GM23248 (cell line): Measurements from ENCODE around the gene FOXE3. TPM values are rescaled to one million over a fixed set of nuclear protein-coding genes. Genes with fewer than 3 reads are reported as not detected.

ENCODE experiments used
- DNase-seq: peaks from one replicate; pipeline ENCODE4 v3.0.0-alpha.2; 2015
- H2AFZ ChIP-seq: fragments of 200-600 bp; sonication (generic); 2 replicates; pipeline ENCODE4 v1.6.1; 2016; ENCODE audit warnings: antibody characterized with exemption
- H3F3A ChIP-seq: fragments of 200-600 bp; sonication (generic); 2 replicates; pipeline ENCODE4 v1.6.1; 2016; ENCODE audit warnings: mild to moderate bottlenecking, antibody characterized with exemption, mixed run types; ENCODE audit not compliant: insufficient read depth
- H3K27ac ChIP-seq: fragments of 200-600 bp; sonication (generic); 2 replicates; pipeline ENCODE4 v1.5.1; 2016; ENCODE audit warnings: mild to moderate bottlenecking
- H3K27me3 ChIP-seq: fragments of 200-600 bp; sonication (generic); replicated peaks from 2 replicates; pipeline ENCODE4 v1.6.1; 2016; ENCODE audit warnings: mild to moderate bottlenecking; ENCODE audit not compliant: insufficient read depth
- H3K36me3 ChIP-seq: fragments of 200-600 bp; sonication (generic); 2 replicates; pipeline ENCODE4 v1.6.1; 2016; ENCODE audit warnings: low read depth, mild to moderate bottlenecking
- H3K4me1 ChIP-seq: fragments of 200-600 bp; sonication (generic); 2 replicates; pipeline ENCODE4 v1.6.1; 2016; ENCODE audit warnings: mild to moderate bottlenecking; ENCODE audit not compliant: insufficient read depth
- H3K4me2 ChIP-seq: fragments of 200-600 bp; sonication (generic); one replicate; pipeline ENCODE4 v1.6.1; 2016; ENCODE audit warnings: mild to moderate bottlenecking; ENCODE audit not compliant: unreplicated experiment
- H3K4me3 ChIP-seq: fragments of 200-600 bp; sonication (generic); 2 replicates; pipeline ENCODE4 v1.5.1; 2016; ENCODE audit warnings: mild to moderate bottlenecking
- H3K79me2 ChIP-seq: fragments of 200-600 bp; sonication (generic); 2 replicates; pipeline ENCODE4 v1.6.1; 2016; ENCODE audit warnings: mild to moderate bottlenecking; ENCODE audit not compliant: insufficient read depth
- H3K9ac ChIP-seq: fragments of 200-600 bp; sonication (generic); 2 replicates; pipeline ENCODE4 v1.6.1; 2016; ENCODE audit warnings: mild to moderate bottlenecking
- H3K9me2 ChIP-seq: fragments of 200-600 bp; sonication (generic); 2 replicates; pipeline ENCODE4 v1.6.1; 2016; ENCODE audit warnings: mixed run types, mild to moderate bottlenecking, moderate library complexity; ENCODE audit not compliant: insufficient read depth
- H3K9me3 ChIP-seq: fragments of 200-600 bp; sonication (generic); one replicate; pipeline ENCODE4 v1.6.1; 2017; ENCODE audit warnings: low read depth
- H4K20me1 ChIP-seq: fragments of 200-600 bp; sonication (generic); 2 replicates; pipeline ENCODE4 v1.6.0; 2016; ENCODE audit not compliant: insufficient read depth
- EZH2 ChIP-seq: fragments of 200-600 bp; sonication (generic); IDR thresholded peaks from 2 replicates; pipeline ENCODE4 v1.6.1; 2018; ENCODE audit warnings: antibody characterized with exemption, mild to moderate bottlenecking; ENCODE audit not compliant: insufficient read depth, poor library complexity, severe bottlenecking
- EZH2phosphoT487 ChIP-seq: fragments of 200-600 bp; sonication (generic); IDR thresholded peaks from 2 replicates; pipeline ENCODE4 v1.6.1; 2018; ENCODE audit warnings: antibody characterized with exemption, moderate library complexity, mild to moderate bottlenecking, low read depth; ENCODE audit not compliant: insufficient read depth
- WGBS, 2 experiments: methylation state at CpG; one replicate each; pipeline ENCODE4 v1.1.6; 2015 to 2017; ENCODE audit warnings: low lambda C conversion rate in 2 of 2, low coverage in 1 of 2; ENCODE audit errors: missing lambda C conversion rate in 2 of 2; 5-methylcytosine and 5-hydroxymethylcytosine counted together
- in situ Hi-C: fragments of 300-500 bp; cut with MboI; formaldehyde crosslinking; loops from 2 replicates; pipeline ENCODE4 v1.15.0; 2020
- polyA plus RNA-seq: library from polyadenylated mRNA; unstranded; fragments of >200 nt; fragmentation: Nextera tagmentation; extraction: Ambion mirVana; gene quantifications from 2 replicates; pipeline ENCODE4 v1.2.1, GENCODE V29; 2016
- total RNA-seq: library from RNA; depleted of rRNA; stranded (reverse); fragments of >200 nt; shearing (Covaris generic); gene quantifications from 2 replicates; pipeline ENCODE4 v1.2.3, GENCODE V29; 2014; rRNA removed

FOXE3 gene
- total and polyA plus RNA-seq, 2 experiments from 2014 or later: not detected

- 35 to 42% methylated on average over 11 of the region's 11 CpGs for WGBS, 2 experiments
- no peaks in the 10 kb centered on the region for H3K4me1 ChIP-seq
- H3K4me2 ChIP-seq: no peak overlapping the region
- no peak overlapping the region for H3K27ac ChIP-seq
- DNase-seq: no peak
- no peak overlapping the region for H2AFZ ChIP-seq
- H3K79me2 ChIP-seq: no peaks in the 10 kb centered on the region
- H3K27me3 ChIP-seq: peaks cover 31% of the 10 kb centered on the region
- H4K20me1 ChIP-seq: no peaks in the 10 kb centered on the region
- in situ Hi-C loops: no loop called here
- H3K9me3 ChIP-seq: no peaks in the 10 kb centered on the region
- no peak overlapping the region for H3K4me3 ChIP-seq
- H3K9ac ChIP-seq: no peak overlapping the region
- H3F3A ChIP-seq: no peaks in the 10 kb centered on the region
- H3K36me3 ChIP-seq: no peaks in the 10 kb centered on the region
- no peak for TF ChIP-seq EZH2phosphoT487
- no peak for TF ChIP-seq EZH2
- H3K9me2 ChIP-seq: no peaks in the 10 kb centered on the region
Measured at GRCh38 chr1:47459253-47459788, 43.2 kb downstream of the FOXE3 start.

- DNase-seq: no peak
- Histone ChIP-seq H2AFZ (no peak overlapping the region), H3K79me2 (no peaks in the 10 kb centered on the region), H3K27me3 (peaks cover 31% of the 10 kb centered on the region), H4K20me1 (no peaks in the 10 kb centered on the region), H3K9ac (no peak overlapping the region), H3K4me2 (no peak overlapping the region), H3K27ac (no peak overlapping the region), H3F3A (no peaks in the 10 kb centered on the region), H3K4me1 (no peaks in the 10 kb centered on the region), H3K9me2 (no peaks in the 10 kb centered on the region), H3K9me3 (no peaks in the 10 kb centered on the region), H3K36me3 (no peaks in the 10 kb centered on the region), H3K4me3 (no peak overlapping the region)
- 2% methylated on average over 5 of the region's 5 CpGs for WGBS, 2 experiments
- in situ Hi-C loops: no loop called here
- TF ChIP-seq EZH2phosphoT487: no peak
- TF ChIP-seq EZH2: no peak
Measured at GRCh38 chr1:47460040-47460439, 44.0 kb downstream of the FOXE3 start.

GRCh38 chr1:47460456-47460855 is 44.4 kb downstream of the FOXE3 start:
- TF ChIP-seq EZH2: no peak
- no peak for TF ChIP-seq EZH2phosphoT487
- Histone ChIP-seq H3K4me3 (no peak overlapping the region), H4K20me1 (no peaks in the 10 kb centered on the region), H3F3A (no peaks in the 10 kb centered on the region), H3K36me3 (no peaks in the 10 kb centered on the region), H2AFZ (no peak overlapping the region), H3K79me2 (no peaks in the 10 kb centered on the region), H3K9me2 (no peaks in the 10 kb centered on the region), H3K27me3 (peaks cover 33% of the 10 kb centered on the region), H3K27ac (no peak overlapping the region), H3K4me1 (no peaks in the 10 kb centered on the region), H3K9ac (no peak overlapping the region), H3K9me3 (no peaks in the 10 kb centered on the region), H3K4me2 (no peak overlapping the region)
- no peak for DNase-seq
- in situ Hi-C loops: no loop called here

GRCh38 chr1:47465605-47466004 is 49.5 kb downstream of the FOXE3 start:
- H3K9ac ChIP-seq: no peak overlapping the region
- no peaks in the 10 kb centered on the region for H3K4me1 ChIP-seq
- H3K4me3 ChIP-seq: no peak overlapping the region
- H3K36me3 ChIP-seq: no peaks in the 10 kb centered on the region
- in situ Hi-C loops: no loop called here
- H4K20me1 ChIP-seq: no peaks in the 10 kb centered on the region
- DNase-seq: no peak
- no peak overlapping the region for H3K27ac ChIP-seq
- TF ChIP-seq EZH2phosphoT487 (no peak), EZH2 (no peak)
- H2AFZ ChIP-seq: no peak overlapping the region
- WGBS, 2 experiments: 21 to 31% methylated on average over 3 of the region's 3 CpGs
- H3K79me2 ChIP-seq: no peaks in the 10 kb centered on the region
- H3K4me2 ChIP-seq: no peak overlapping the region
- no peaks in the 10 kb centered on the region for H3K9me2 ChIP-seq
- no peaks in the 10 kb centered on the region for H3F3A ChIP-seq
- no peaks in the 10 kb centered on the region for H3K9me3 ChIP-seq
- peaks cover 21% of the 10 kb centered on the region for H3K27me3 ChIP-seq

Other genes with a start within 250 kb of the FOXE3 start
- gene PDZK1IP1, start 226.2 kb upstream of the FOXE3 start, total RNA-seq: not detected in 2 replicates
- not detected in 2 replicates for gene PDZK1IP1, start 226.2 kb upstream of the FOXE3 start, polyA plus RNA-seq
- not detected in 2 replicates for gene TAL1, start 184.1 kb upstream of the FOXE3 start, total RNA-seq
- not detected in 2 replicates for gene TAL1, start 184.1 kb upstream of the FOXE3 start, polyA plus RNA-seq
- gene STIL, start 102.1 kb upstream of the FOXE3 start, total RNA-seq: 10.0 and 17.1 TPM in 2 replicates
- gene STIL, start 102.1 kb upstream of the FOXE3 start, polyA plus RNA-seq: 5.6 and 7.2 TPM in 2 replicates
- 137 and 146 TPM in 2 replicates for gene CMPK1, start 82.5 kb upstream of the FOXE3 start, total RNA-seq
- gene CMPK1, start 82.5 kb upstream of the FOXE3 start, polyA plus RNA-seq: 141 and 144 TPM in 2 replicates
- gene FOXD2, start 21.8 kb downstream of the FOXE3 start, total RNA-seq: 0.43 TPM in 1 of 2 replicates, not detected in the other
- gene FOXD2, start 21.8 kb downstream of the FOXE3 start, polyA plus RNA-seq: 0.15 and 0.20 TPM in 2 replicates